Stimulated activated naive CD8-positive, alpha-beta T cell treated with anti-CD3 and anti-CD28 coated beads, Interleukin-15, Interleukin-2, amounts not matched to agents 100 ng/mL and 50 ng/mL, for 24 hours (primary cell): ENCODE results near the gene MED4.

Source experiments
- H3K27ac Mint-ChIP-seq: one replicate; pipeline ENCODE4 v1.8.0; 2021; ENCODE audit warnings: mild to moderate bottlenecking, mixed read lengths
- H3K27me3 Mint-ChIP-seq: one replicate; pipeline ENCODE4 v1.8.0; 2021; ENCODE audit warnings: mixed read lengths
- H3K36me3 Mint-ChIP-seq: one replicate; pipeline ENCODE4 v1.8.0; 2021; ENCODE audit warnings: low read depth, mixed read lengths
- H3K4me1 Mint-ChIP-seq: one replicate; pipeline ENCODE4 v1.8.0; 2021; ENCODE audit warnings: low read depth, mixed read lengths
- H3K4me3 Mint-ChIP-seq: one replicate; pipeline ENCODE4 v1.8.0; 2021; ENCODE audit warnings: mild to moderate bottlenecking, mixed read lengths
- H3K9me3 Mint-ChIP-seq: one replicate; pipeline ENCODE4 v1.8.0; 2021; ENCODE audit warnings: mixed read lengths

The MED4 gene

GRCh38 chr13:48029859-48030258, 65.0 kb downstream of the MED4 start:
- no peaks in the 10 kb centered on the region for H3K4me1 Mint-ChIP-seq
- peaks cover 41% of the 10 kb centered on the region for H3K36me3 Mint-ChIP-seq
- no peak overlapping the region for H3K27ac Mint-ChIP-seq
- no peaks in the 10 kb centered on the region for H3K9me3 Mint-ChIP-seq
- no peaks in the 10 kb centered on the region for H3K27me3 Mint-ChIP-seq
- no peak overlapping the region for H3K4me3 Mint-ChIP-seq

- Mint-ChIP-seq H3K4me3 (no peak overlapping the region), H3K36me3 (peaks cover 36% of the 10 kb centered on the region), H3K27me3 (no peaks in the 10 kb centered on the region), H3K27ac (no peak overlapping the region), H3K4me1 (no peaks in the 10 kb centered on the region), H3K9me3 (no peaks in the 10 kb centered on the region)
Observed at GRCh38 chr13:48028066-48028465, 66.8 kb downstream of the MED4 start.
